Activated B cell treated with CpG ODN at 0.5 μM for 24 hours (primary cell): ENCODE results near the gene DHH. TPM values are rescaled to one million over a fixed set of nuclear protein-coding genes. Genes with fewer than 3 reads are reported as not detected.
"Not testable (repeated sequence)": the region's sequence is repeated elsewhere in the genome, so short reads cannot be mapped to it uniquely, and the experiment has no call there.

ENCODE experiments used
- ATAC-seq: fragments of 200-7000 bp; cut with Tn5 transposase; one replicate; pipeline ENCODE4 v1.10.0; 2021; ENCODE audit warnings: low read depth, mild to moderate bottlenecking, moderate library complexity
- CTCF ChIA-PET: fragments of 350-600 bp; sonication (Branson Sonifier 250); formaldehyde crosslinking; loops from one replicate; lab custom pipeline; 2021; ENCODE audit warnings: antibody characterized with exemption; lab: Charles Lee
- POLR2A ChIA-PET: fragments of 350-600 bp; sonication (Branson Sonifier 250); formaldehyde crosslinking; loops from one replicate; lab custom pipeline; 2021; ENCODE audit warnings: antibody characterized with exemption; lab: Charles Lee
- DNase-seq: peaks from one replicate; pipeline ENCODE4 v3.0.0; 2022
- H3K27ac Mint-ChIP-seq: one replicate; pipeline ENCODE4 v1.8.0; 2020; ENCODE audit warnings: mixed read lengths
- H3K27me3 Mint-ChIP-seq: one replicate; pipeline ENCODE4 v1.8.0; 2021; ENCODE audit warnings: mixed read lengths
- H3K36me3 Mint-ChIP-seq: one replicate; pipeline ENCODE4 v1.8.0; 2021; ENCODE audit warnings: low read depth, mixed read lengths
- H3K4me1 Mint-ChIP-seq: one replicate; pipeline ENCODE4 v1.8.0; 2021; ENCODE audit warnings: mixed read lengths
- H3K4me3 Mint-ChIP-seq: one replicate; pipeline ENCODE4 v1.8.0; 2020; ENCODE audit warnings: mild to moderate bottlenecking, mixed read lengths
- H3K9me3 Mint-ChIP-seq: one replicate; pipeline ENCODE4 v1.8.0; 2020; ENCODE audit warnings: mixed read lengths
- CTCF ChIP-seq: fragments of 200-600 bp; IDR thresholded peaks from one replicate; pipeline ENCODE4 v1.8.0; 2022; ENCODE audit warnings: antibody characterized with exemption, mild to moderate bottlenecking
- intact Hi-C: fragments of 100-400 bp; cut with micrococcal nuclease; formaldehyde crosslinking; loops from one replicate; pipeline ENCODE4 v1.15.1; 2024
- total RNA-seq: library from RNA; stranded (reverse); gene quantifications from 2 replicates; pipeline ENCODE4 v1.2.3, GENCODE V29; 2022

Gene DHH
- total RNA-seq, 1 donor from 2014 or later, result 0.09 TPM

DNA sequence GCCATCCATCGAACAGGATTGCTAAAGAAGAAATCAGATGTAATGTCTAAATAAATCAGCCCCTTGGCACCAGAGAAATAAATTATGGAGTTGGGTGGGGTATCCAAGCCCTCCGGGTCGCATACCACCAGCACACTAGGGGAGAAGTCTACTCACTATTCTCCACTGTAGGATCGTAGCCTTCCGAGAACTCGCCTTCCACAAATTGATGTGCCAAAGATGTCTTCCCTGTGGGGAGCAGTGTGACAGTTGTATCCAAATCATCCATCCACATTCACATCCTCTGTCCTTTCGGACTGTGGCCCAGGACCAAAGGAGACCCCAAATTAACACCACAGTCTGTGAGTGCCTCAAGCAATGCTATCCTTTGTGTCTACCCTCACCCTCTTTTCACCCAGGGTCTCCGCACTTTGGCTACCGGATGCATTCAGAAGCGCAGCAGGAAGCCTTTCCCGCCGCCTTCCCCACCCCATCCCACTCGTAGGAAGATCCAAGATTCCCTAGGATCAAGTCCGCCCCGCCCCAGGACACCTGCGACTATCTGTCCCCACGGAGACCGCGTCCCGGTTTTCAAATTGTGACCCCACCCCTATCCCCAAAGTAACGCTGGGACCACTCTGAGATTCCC, 25.6 kb downstream of the DHH start:
- no peaks in the 10 kb centered on the region for H3K27me3 Mint-ChIP-seq
- H3K27ac Mint-ChIP-seq, result peak overlapping the region; percentile 93
- ChIA-PET POLR2A (interaction anchor here (0.9 to 1.5 kb wide), 12 partner anchors 9 to 298 kb away, joined by 3 to 34 read pairs (median 4); partner anchors contain the start of genes KMT2D, LMBR1L, SPATS2 and TUBA1A), CTCF (interaction anchor here (1.0 to 1.5 kb wide), 6 partner anchors 20 to 166 kb away, joined by 3 to 19 read pairs (median 6); partner anchors contain the start of genes DHH and TUBA1B)
- H3K4me3 Mint-ChIP-seq, result peak overlapping the region; percentile 99
- no peak for ATAC-seq
- no peak for TF ChIP-seq CTCF
- intact Hi-C loops, result loop anchor here (1.0 to 10.0 kb wide), 2 partner anchors 165 to 276 kb away; partner anchors contain the start of gene DNAJC22
- H3K9me3 Mint-ChIP-seq, result no peaks in the 10 kb centered on the region
- H3K36me3 Mint-ChIP-seq, result peaks cover 7% of the 10 kb centered on the region
- H3K4me1 Mint-ChIP-seq, result peaks cover 17% of the 10 kb centered on the region
- DNase-seq, result no peak

DNA sequence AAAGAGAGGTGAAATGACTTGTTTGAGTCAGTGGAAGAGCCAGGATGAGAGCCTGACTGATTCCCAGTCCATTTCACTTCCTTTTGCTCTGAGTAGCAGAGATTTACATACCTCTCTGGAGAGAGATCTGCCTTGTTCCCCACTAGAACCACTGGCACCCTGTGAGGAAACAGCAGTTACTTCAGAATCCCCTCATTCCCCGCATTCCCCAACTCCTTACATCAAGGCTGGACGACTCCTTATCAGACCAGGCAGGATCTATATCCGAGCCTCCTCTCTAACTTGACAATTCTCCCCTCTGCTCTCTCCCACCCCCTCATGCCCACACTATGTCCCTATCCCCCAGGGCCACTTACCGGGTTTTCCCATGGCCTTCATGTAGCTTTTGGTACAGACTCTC, 28.5 kb downstream of the DHH start:
- ATAC-seq (no peak), DNase-seq (no peak)
- no peak for TF ChIP-seq CTCF
- Mint-ChIP-seq H3K36me3 (peaks cover 8% of the 10 kb centered on the region), H3K4me1 (peaks cover 24% of the 10 kb centered on the region), H3K27me3 (no peaks in the 10 kb centered on the region), H3K27ac (no peak overlapping the region), H3K9me3 (no peaks in the 10 kb centered on the region), H3K4me3 (no peak overlapping the region)
- ChIA-PET CTCF (interaction anchor here (1.5 to 6.7 kb wide), 4 partner anchors 22 to 169 kb away, joined by 3 to 79 read pairs (median 22); partner anchors contain the start of genes DHH and TUBA1B), POLR2A (interaction anchor here (1.0 to 2.3 kb wide), 2 partner anchors 22 to 65 kb away, joined by 3 to 5 read pairs; partner anchors contain the start of gene TUBA1B)
- intact Hi-C loops, result loop anchor here (10.0 kb wide), 1 partner anchor 279 kb away; the partner anchor contains the start of gene DNAJC22

- Mint-ChIP-seq H3K27ac (no peak overlapping the region), H3K4me1 (peaks cover 19% of the 10 kb centered on the region), H3K9me3 (no peaks in the 10 kb centered on the region), H3K27me3 (no peaks in the 10 kb centered on the region), H3K36me3 (peaks cover 11% of the 10 kb centered on the region), H3K4me3 (no peak overlapping the region)
- ATAC-seq (no peak), DNase-seq (no peak)
- TF ChIP-seq CTCF, result no peak
- CTCF ChIA-PET, result interaction anchor here (0.8 to 6.7 kb wide), 18 partner anchors 9 to 233 kb away, joined by 3 to 79 read pairs (median 4); partner anchors contain the start of genes DHH and TUBA1B
- intact Hi-C loops, result loop anchor here (1.0 to 10.0 kb wide), 5 partner anchors 24 to 280 kb away; partner anchors contain the start of gene DNAJC22
- POLR2A ChIA-PET, result interaction anchor here (0.8 to 3.1 kb wide), 5 partner anchors 27 to 170 kb away, joined by 3 to 11 read pairs (median 8); partner anchors contain the start of genes LMBR1L, TUBA1A and TUBA1B
Measured at GRCh38 chr12:49064767-49065152, 29.8 kb downstream of the DHH start.

- H3K9me3 Mint-ChIP-seq, DNase-seq, ATAC-seq, POLR2A ChIA-PET, H3K27ac Mint-ChIP-seq, H3K27me3 Mint-ChIP-seq: not testable (repeated sequence)
- intact Hi-C loops, result loop anchor here (2.0 to 10.0 kb wide), 4 partner anchors 49 to 283 kb away; partner anchors contain the start of genes DDN, DNAJC22, LMBR1L and TUBA1A
- peak overlapping the region; percentile 97 for H3K4me3 Mint-ChIP-seq
- CTCF ChIA-PET, result interaction anchor here (4.3 to 6.7 kb wide), 2 partner anchors 32 to 38 kb away, joined by 55 to 79 read pairs; partner anchors contain the start of gene DHH
- H3K4me1 Mint-ChIP-seq, result peaks cover 36% of the 10 kb centered on the region
- peaks cover 10% of the 10 kb centered on the region for H3K36me3 Mint-ChIP-seq
Measured at GRCh38 chr12:49061916-49062315, 32.7 kb downstream of the DHH start.

DNA sequence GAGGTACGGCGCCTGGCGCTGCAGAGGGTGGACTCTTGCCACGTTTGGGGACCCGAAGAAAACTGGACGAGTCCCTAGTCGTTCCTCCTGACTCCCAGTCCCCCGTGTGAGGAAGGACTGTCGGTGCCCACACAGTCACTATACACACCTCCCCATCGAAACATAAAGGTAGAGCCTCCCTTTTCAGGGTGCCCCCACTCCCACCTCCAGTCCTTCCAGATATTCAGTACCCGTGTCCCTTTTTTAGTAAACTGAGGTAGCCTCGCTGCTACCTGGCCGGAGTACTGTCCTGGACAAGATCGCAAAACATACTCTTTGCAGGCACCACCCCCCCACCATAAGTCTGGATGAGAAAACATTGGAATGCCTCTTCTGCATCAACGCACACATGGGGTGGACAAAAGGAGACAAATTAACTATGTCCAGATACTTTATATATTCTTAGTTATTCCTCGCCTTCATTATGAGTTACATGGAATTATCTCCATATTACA, 33.4 kb downstream of the DHH start:
- ATAC-seq (peak; percentile 0), DNase-seq (no peak)
- Mint-ChIP-seq H3K4me3 (peak overlapping the region; percentile 97), H3K27me3 (no peaks in the 10 kb centered on the region), H3K36me3 (peaks cover 10% of the 10 kb centered on the region), H3K27ac (peak overlapping the region; percentile 97), H3K9me3 (no peaks in the 10 kb centered on the region), H3K4me1 (peaks cover 43% of the 10 kb centered on the region)
- TF ChIP-seq CTCF, result no peak
- intact Hi-C loops, result loop anchor here (2.0 to 10.0 kb wide), 4 partner anchors 50 to 284 kb away; partner anchors contain the start of genes DDN, DNAJC22, LMBR1L and TUBA1A
- ChIA-PET CTCF (interaction anchor here (4.3 kb wide), 1 partner anchor 38 kb away, joined by 55 read pairs; no protein-coding TSS in a partner anchor), POLR2A (interaction anchor here (0.5 to 1.5 kb wide), 3 partner anchors 49 to 127 kb away, joined by 3 to 12 read pairs (median 4); partner anchors contain the start of gene TUBA1B)
